GM21360 (cell line): ENCODE data around the gene SETMAR.
"Not testable (repeated sequence)": the region's sequence is repeated elsewhere in the genome, so short reads cannot be mapped to it uniquely, and the experiment has no call there.

Experiments
- ATAC-seq: cut with Tn5 transposase; IDR thresholded peaks from one replicate; pipeline ENCODE4 v1.9.1; 2021; ENCODE audit warnings: mild to moderate bottlenecking, moderate library complexity; ENCODE audit not compliant: unreplicated experiment

The SETMAR gene

DNA sequence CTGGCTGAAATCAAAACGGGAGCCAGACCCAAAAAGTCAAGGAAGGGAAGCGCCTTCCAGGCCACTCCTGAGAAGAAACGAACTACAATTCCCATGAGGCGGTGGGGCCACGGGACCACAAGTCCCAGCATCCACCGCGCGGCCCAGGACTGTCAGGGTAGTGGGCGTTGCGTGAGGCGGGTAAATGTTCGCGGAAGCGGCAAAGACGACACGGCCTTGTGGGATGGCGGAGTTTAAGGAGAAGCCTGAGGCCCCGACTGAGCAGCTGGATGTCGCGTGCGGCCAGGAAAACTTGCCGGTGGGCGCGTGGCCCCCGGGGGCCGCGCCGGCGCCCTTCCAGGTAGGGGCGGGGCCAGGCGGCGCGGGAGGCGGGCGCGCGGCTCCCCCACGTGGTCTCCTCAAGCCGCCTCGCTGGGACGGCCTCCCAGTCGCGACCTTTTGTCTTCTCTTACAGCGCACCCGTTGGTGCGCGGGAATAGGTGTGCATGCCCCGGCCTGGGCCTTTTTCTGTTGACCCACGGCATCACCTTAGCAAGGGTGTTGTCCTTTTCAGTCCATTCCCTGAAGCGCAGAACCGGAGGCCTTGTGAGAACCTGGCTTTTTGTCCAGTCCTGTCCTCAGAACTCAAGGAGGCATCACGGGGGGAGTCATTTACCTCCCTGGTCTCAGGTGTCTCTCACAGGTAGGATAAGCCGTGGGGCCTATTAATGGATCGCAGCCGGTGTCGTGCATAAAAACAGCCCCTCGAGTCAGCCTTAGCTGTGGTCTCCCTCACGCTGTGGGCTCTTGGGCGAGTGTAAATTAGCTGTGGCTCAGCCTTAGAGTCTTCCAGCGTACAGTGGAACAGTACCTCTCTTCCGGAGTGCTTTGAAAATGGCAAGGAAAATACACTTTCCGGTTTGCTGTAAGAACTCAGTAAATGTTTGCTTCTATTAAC, at the start of gene SETMAR:
Gene SETMAR (plus strand): TSS at position 183 of the 937 bp plus-strand sequence. CDS start 2 bp downstream, at position 185.
- ATAC-seq, result peak; percentile 99

GRCh38 chr3:4261406-4261805, 41.8 kb upstream of the SETMAR start:
- no peak for ATAC-seq

DNA sequence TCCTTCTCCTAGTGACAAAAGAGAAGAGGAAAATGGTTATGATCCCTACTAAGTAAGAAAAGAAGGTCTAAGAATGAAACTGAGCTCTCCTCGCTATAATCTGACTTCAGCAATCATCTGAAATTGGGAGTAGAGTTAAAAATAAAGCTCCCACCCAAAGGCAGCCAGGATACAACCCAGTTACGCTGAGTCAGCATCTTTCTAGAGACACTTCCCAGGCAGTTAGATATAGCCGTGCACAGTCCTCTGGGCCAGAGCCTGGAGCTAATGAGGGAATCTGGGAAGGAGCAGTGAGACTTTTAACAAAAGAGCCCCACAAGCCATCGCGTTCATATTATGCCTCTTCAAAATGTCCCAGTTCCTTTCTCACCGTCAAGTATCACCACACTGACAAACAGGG, 39.1 kb upstream of the SETMAR start:
- ATAC-seq, result no peak

- peak; percentile 86 for ATAC-seq
Measured at GRCh38 chr3:4270720-4271119, 32.4 kb upstream of the SETMAR start.

DNA sequence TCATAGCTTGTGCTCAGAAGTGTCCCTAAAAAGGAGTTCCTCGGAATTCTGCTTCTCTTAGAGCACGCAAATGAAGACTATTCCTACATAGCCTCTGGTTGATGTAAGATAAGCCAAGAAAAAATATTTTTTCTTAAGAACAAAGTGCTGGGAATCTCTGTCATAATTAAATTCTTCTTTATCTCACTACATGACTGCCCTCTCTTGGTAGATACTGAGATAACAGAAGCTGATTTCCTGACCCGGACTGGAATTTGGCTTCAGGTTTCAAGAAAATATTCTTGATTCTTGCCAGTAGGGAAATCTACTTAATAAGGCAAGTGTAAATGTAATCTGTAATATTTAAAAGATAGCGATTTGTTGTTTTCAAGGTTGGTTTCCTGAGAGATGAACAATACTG, 31.3 kb upstream of the SETMAR start:
- no peak for ATAC-seq

- no peak for ATAC-seq
Measured at GRCh38 chr3:4279516-4280105, 23.6 kb upstream of the SETMAR start.

- ATAC-seq, result no peak
Measured at GRCh38 chr3:4281991-4282390, 21.2 kb upstream of the SETMAR start.

- no peak for ATAC-seq
Measured at GRCh38 chr3:4284865-4285264, 18.3 kb upstream of the SETMAR start.

- no peak for ATAC-seq
Measured at GRCh38 chr3:4289044-4289443, 14.1 kb upstream of the SETMAR start.

- peak; percentile 63 for ATAC-seq
Measured at GRCh38 chr3:4290272-4290893, 12.8 kb upstream of the SETMAR start.

GRCh38 chr3:4292301-4292700, 10.9 kb upstream of the SETMAR start:
- no peak for ATAC-seq

- no peak for ATAC-seq
Measured at GRCh38 chr3:4294616-4295327, 8.4 kb upstream of the SETMAR start.

GRCh38 chr3:4296454-4296853, 6.7 kb upstream of the SETMAR start:
- ATAC-seq, result not testable (repeated sequence)

GRCh38 chr3:4297486-4297885, 5.7 kb upstream of the SETMAR start:
- no peak for ATAC-seq

DNA sequence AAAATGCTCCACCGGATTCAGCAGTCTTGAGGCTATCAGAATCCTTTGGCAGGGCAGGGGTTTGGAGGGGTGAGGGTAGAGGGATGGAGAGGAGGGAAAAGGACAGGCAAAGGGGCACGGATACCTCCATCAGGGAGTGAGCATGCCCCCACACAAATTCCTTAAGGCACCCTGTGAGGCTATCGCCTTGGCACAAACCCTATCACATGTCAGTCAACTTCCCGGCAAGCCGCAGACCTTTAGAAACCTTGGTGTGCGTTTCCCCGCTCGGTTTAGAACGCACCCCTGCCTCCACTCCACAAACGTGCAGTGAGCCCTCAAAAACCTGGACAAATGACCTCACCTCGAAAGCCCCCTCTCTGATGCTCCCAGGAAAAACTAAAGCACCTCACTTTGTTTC, 422 bp upstream of the SETMAR start:
- ATAC-seq, result no peak

DNA sequence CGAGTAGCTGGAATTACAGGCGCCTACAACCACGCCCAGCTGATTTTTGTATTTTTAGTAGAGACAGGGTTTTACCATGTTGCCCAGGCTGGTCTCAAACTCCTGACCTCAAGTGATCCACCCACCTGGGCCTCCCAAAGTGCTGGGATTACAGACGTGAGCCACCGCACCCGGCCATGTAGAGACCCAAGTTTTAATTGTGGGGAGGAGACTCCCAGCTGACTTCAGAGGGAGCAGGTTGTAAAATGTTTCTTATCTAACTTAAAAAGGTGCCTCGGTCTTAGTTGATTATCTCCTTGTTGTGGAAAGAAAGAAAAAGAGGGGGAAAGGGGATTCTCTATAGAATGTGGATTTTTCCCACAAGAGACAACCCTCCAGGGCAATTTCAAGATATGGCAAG, 2.0 kb downstream of the SETMAR start:
- not testable (repeated sequence) for ATAC-seq

GRCh38 chr3:4306091-4306490, 2.9 kb downstream of the SETMAR start:
- no peak for ATAC-seq

DNA sequence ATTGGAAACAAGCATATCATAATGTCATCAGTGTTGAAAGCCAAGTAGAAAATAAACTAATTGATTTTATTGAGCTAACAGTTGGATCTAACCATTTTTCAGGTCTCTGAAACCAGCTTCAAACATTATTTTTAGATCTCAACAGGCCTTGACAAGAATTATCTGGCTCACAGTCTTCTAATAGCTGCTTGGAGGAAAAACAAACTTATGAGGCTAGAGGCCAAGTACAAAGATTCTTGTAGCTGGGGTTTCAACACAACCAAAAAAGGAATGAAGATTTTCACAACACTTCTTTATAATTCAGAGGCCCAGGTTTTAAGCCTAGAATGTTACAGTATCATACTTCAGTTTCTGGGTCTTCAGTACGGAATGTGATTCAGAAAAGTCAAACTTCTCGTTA, 3.7 kb downstream of the SETMAR start:
- ATAC-seq, result no peak

DNA sequence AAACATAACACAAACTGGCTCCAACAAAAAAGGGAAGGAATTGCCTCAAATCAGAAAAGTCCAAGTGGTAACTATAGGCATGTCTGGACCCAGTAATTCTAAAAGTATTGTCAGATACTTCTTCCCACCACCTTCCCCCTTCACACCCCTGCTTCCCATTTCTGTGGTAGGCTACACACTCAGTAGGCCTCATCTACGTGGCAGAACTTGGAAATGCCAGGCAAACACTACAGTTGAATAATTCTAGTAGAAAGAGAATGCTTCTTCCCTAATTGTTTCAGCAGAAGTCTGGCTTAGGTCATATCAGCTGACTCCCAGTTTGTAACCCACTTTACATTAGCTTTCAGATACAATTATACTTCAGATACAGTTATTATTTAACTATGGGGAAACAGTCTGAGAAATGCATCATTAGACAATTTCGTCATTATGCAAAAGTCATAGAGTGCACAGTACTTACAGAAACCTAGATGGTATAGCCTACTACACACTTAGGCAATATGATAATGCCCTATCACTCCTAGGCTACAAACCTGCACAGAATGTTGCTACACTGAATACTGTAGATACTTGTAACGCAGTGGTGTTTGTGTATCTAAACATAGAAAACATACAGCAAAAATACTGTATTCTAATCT, 6.4 kb downstream of the SETMAR start:
- ATAC-seq, result no peak

DNA sequence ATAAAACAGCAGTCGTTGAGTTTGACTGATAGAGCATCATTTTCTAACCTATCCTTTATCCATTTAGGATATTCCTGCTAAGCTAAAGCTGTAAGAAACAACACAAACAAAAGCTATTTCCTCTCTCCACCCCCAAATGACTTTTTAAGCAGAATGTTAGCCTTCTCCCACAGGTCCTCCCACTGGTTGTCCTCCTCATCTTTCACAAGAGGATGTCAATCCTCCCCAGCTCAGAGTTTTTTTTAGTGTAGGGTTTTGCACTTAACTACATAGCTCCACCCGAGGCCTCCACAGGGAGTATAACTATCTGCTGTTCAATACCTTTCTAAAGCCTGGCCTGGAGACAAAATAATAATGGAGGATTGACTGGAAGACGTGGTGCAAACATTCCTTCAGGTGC, 7.8 kb downstream of the SETMAR start:
- no peak for ATAC-seq

- ATAC-seq, result no peak
Measured at GRCh38 chr3:4311496-4311895, 8.3 kb downstream of the SETMAR start.
